A204.1 (cell line): ENCODE data around the gene EGLN2.
"Not testable (repeated sequence)": the region's sequence is repeated elsewhere in the genome, so short reads cannot be mapped to it uniquely, and the experiment has no call there.

Source experiments
- FAIRE-seq: peaks from 2 replicates; lab custom pipeline; 2012; peaks lifted over from hg19 to GRCh38; lab: Jason Lieb, UNC

EGLN2 gene

GRCh38 chr19:40776932-40777644 is 21.9 kb upstream of the EGLN2 start:
- no peak for FAIRE-seq

- FAIRE-seq, result no peak
Observed at GRCh38 chr19:40777645-40777936, 21.4 kb upstream of the EGLN2 start.

DNA sequence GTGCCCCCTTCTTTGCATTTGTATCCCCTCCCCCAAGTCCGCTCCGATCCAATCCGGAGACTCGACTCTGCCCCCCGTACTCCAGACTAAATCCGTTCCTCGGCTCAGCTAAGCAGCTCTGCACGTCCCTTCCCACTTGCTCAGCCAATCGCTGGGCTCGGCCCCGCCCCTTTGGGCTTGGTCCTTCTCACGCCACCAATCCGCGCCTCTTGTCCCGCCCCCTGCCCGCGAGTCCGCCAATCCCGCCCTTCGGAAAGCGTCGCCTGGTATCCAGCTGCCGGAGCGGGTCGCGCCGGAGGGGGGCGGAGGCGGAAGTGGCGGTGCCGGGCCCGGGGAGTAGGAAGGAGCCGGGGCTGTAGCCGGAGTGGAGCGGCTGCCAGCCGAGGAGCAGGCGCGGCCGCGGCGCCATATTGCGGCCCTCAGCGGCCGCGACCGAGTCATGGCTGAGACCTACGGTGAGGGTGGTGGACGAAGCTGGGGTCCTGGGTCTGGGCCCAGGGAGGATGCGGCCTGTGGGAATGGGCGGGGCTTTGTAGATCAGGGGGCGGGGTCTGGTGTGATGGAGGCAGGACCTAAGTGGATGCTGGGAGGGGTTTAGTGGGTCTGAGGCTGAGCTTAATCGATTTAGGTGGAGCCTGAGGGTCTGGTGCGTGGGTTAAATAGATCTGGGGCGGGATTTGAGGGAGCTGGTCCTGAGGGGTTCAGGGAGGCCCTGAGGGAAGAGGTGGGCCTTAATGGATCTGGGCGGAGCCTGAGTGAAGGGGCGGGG is 20.9 kb upstream of the EGLN2 start, which contains the start of gene RAB4B:
Gene RAB4B, plus strand, starts transcription at position 311 of the 769 bp plus-strand sequence. Its CDS starts 129 bp downstream, at position 440.
- peak; percentile 95 for FAIRE-seq

DNA sequence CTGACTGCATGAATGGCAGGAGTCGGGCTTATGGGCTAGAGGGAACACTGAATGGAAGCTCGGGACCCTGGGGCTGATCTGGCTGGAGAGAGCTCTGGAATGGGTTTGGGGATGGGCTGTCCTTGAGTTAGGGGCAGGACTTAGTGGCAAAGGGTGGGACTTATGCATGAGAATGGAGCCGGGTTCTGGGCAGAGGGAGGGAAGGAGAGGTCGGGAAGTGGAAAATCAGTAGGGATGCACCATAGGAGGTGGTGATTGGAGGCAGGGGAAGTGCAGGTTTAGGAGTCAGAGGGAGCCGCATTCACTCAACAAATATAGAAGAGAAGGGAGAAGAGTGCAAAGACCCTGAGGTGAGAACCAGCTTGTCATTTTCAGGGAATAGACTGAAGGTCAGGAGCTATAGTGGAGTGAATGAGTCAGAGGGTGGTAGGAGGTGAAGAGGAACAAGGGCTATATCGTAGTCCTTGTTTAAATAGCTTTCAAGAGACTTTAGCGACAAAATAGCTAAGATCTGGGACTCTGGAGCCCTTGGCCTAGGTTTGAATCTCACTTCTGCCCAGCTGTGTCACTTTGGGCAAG is 20.2 kb upstream of the EGLN2 start:
- FAIRE-seq, result no peak

- no peak for FAIRE-seq
Observed at GRCh38 chr19:40780582-40780981, 18.4 kb upstream of the EGLN2 start.

DNA sequence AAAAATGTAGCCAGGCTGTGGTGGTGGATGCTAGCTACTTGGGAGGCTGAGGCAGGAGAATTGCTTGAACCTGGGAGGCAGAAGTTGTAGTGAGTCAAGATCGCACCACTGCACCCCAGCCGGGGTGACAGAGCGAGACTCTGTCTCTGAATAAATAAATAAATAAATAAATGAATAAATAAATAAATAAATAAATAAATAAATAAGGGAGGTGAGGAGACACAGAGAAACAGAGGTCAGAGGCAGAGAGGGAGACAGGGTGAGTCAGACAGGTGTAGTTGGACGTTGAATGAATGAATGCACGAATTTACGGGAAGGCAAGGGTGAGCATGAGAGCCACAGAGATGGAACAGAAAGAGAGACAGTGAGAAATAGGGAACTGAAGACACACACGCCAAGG is 17.9 kb upstream of the EGLN2 start:
- FAIRE-seq, result no peak

GRCh38 chr19:40783711-40784110 is 15.3 kb upstream of the EGLN2 start:
- FAIRE-seq, result no peak

DNA sequence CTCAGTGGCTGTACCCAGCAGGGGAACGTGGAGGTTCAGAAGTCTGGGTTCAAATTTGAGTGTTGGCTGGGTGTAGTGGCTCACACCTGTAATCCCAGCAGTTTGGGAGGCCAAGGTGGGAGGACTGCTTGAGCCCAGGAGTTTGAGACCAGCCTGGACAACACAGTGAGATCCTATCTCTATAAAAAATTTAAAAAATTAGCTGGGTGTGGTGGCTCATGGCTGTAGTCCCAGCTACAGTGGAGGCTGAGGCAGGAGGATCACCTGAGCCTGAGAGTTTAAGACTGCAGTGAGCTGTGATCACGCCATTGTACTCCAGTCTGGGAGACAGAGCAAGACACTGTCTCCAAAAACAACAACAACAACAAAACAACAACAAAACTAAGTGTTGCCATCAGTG is 14.8 kb upstream of the EGLN2 start:
- not testable (repeated sequence) for FAIRE-seq

GRCh38 chr19:40785526-40785925 is 13.5 kb upstream of the EGLN2 start:
- no peak for FAIRE-seq

DNA sequence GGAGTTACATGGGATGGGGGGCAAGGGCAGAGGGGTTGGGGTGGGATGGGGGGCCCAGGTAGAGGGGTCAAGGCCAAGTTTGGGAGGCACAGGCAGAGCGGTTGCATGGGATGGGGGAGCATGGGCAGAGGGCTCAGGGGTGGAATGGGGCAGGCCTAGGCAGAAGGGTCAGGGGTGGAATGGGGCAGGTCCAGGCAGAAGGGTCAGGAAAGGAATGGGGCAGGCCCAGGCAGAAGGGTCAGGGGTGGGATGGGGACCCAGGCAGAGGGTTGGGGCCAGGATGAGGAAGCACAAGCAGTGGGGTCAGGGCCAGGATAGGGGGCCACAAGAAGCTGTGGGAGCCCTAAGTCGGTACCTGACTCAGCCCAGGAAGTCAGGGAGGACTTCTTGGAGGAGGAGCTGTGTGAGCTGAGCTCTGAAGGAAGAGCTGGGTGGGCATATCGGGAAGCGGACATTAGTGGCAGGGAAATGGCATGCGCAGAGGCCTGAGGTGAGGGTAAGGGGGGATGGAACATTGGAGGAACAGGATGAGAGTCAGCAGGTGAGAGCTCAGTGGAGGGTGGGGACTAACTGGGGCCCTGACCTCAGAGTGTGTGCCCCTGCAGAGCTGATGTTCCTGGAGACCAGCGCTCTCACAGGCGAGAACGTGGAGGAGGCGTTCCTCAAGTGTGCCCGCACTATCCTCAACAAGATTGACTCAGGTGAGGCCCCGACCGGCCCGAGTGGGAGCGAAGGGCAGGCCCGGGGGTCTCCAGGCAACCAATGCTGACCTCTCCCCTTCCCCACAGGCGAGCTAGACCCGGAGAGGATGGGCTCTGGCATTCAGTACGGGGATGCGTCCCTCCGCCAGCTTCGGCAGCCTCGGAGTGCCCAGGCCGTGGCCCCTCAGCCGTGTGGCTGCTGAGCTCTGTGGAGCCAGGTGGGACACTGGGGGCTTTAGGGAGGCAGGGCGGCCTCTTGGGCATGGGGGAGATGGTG is 12.6 kb upstream of the EGLN2 start:
- FAIRE-seq, result no peak

- no peak for FAIRE-seq
Observed at GRCh38 chr19:40791349-40791748, 7.6 kb upstream of the EGLN2 start.

GRCh38 chr19:40791996-40792395 is 7.0 kb upstream of the EGLN2 start:
- no peak for FAIRE-seq

- no peak for FAIRE-seq
Observed at GRCh38 chr19:40797166-40797962, 1.6 kb upstream of the EGLN2 start.

DNA sequence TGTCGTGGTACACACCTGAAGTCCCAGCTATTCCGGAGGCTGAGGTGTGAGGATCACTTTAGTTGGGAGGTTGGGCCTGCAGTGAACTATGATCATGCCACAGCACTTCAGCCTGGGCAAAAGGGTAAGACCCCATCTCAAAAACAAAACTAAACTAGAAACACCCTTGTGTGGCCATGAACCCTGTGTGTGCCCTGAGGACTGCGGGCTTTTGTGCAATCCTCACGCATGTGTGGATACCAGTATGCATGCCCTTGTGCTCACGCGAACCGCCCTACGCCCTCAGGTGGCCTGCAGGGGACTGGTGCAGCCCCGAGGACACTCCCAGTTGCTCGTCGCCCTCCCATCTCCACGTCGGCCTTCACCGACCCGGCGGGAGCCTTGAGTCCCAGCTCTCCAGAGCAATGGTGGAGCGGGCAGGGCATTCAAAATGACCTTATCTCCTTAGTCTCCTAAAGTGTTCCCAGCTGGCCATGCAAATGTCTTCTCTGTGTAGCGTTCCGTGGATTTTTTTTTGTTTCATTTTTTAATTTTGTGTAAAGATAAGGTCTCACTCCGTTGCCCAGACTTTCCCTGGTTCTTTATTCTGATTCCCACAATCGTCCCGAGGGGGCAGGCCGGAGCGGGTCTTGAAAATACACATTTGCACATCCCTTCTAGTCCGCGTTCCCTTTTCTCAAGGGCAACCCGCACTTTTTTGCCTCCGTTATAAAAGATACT is 868 bp upstream of the EGLN2 start:
- no peak for FAIRE-seq

GRCh38 chr19:40799558-40800338 is 757 bp downstream of the EGLN2 start:
- no peak for FAIRE-seq

GRCh38 chr19:40800339-40800996 is 1.5 kb downstream of the EGLN2 start:
- FAIRE-seq, result no peak

- FAIRE-seq, result no peak
Observed at GRCh38 chr19:40800997-40801377, 2.0 kb downstream of the EGLN2 start.

- no peak for FAIRE-seq
Observed at GRCh38 chr19:40801426-40802299, 2.7 kb downstream of the EGLN2 start.
